HG03196 (cell line): ENCODE measurements around the gene PRKCA.

Experiments used
- ATAC-seq: cut with Tn5 transposase; IDR thresholded peaks from one replicate; pipeline ENCODE4 v1.9.1; 2021; ENCODE audit not compliant: unreplicated experiment

The PRKCA gene

DNA sequence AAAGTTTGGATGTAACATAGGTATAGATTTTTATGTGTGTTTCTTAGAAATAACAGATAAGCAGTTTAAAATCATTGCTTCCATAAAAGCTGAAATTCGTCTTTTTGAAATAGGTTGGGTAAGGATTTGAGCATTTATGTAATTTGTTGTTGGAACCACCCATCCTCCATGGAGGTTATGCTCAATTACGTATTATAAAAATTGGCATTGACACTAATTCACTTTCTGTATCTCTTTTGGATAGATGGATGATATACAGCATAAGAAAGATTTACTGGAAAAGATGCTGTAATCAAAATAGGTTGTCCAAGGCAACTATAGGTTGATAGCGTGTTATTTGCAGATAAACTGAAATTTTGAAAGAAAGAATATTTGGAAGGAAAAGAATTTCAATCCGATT lies 105.5 kb downstream of the PRKCA start:
- ATAC-seq, result no peak

DNA sequence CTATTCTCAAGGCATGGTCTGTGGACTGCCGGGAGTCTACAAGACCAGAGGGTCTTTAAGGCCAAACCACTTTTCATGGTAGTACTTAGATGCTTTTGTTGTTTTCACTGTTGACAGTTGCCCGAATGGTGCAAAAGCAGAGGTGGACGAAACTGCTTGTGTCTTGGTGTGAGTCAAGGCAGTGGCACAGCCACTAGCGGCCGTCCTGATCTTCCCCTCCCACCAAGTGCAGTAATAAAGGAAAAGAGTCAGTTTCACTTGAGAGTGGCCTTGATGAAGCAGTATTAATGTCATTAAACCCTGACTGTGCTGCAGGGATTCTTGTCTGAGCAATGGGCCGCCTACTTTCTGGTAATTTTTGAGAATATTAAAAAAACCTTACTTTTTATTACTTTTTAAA lies 109.1 kb downstream of the PRKCA start:
- no peak for ATAC-seq

DNA sequence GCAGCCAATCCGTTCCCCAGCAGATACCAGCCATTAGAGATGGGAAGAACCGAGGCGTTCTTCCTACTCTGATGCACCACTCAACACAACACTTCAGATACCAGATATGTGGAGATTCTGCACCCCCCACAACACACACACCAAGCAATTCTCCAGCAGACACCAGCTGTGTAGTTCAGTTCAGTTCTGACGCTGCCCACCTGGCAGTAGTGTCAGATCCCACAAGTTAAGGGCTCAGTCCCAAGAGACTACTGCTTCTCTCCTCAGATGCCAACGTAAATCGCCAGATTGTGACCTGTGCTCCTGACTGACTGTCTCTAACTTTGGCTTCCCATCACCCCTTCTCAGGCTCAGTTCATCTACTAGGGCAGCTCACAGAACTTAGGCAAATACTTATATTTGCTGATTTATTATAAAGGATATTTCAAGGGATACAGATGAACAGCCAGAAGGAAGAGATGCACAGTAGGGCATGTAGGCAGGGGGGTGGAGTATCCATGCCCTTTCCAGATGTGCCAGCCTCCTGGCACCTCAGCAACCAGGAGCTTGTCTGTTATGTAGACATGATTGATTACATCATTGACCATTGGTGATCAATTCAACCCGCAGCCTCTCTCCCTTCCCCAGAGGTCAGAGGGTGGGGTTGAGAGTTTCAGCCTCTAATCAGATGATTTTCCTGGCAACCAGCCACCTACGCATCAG lies 110.6 kb downstream of the PRKCA start:
- no peak for ATAC-seq

GRCh38 chr17:66413559-66414520 lies 111.4 kb downstream of the PRKCA start:
- ATAC-seq, result no peak

GRCh38 chr17:66414561-66415175 lies 112.3 kb downstream of the PRKCA start:
- no peak for ATAC-seq

DNA sequence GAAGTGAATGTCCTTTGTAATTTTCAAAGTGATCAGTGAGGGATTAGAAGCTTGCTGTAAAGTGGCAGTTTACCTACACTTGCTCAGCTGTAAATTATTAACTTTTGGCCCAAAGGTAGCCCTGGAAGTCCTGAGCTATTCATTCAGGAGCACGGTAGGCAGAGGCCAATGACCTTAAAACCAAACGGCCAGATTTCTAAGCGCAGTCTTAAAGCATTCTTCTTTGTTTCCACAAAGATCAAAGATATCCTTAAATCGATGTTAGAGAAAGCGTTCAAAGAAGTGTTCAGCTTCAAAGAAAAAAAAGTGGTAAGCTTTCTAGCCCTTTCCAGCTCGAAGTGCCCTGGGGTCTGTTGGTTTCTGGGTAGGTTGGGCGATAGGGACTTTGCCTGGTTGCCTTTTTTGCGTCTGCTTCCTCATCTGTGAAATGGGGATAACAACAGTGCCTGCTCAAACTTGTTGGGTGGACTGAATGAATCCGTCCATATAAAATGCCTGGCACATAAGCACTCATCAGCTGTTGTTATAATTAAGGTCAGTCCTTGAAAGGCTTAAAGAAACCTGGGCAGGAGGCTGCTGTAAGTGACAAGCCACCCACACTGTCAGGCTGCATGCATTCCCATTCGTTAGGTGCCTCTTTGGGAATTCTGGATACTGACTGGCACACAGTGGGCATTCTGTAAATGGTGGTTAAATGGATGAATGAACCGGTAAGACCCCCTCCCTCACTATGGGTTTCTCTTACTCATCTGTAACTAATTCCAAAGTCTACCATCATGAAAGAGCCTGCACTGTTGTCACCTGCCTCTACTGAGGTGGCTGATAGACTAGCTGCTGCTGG lies 113.2 kb downstream of the PRKCA start:
- no peak for ATAC-seq

GRCh38 chr17:66416207-66416940 lies 114.0 kb downstream of the PRKCA start:
- no peak for ATAC-seq

DNA sequence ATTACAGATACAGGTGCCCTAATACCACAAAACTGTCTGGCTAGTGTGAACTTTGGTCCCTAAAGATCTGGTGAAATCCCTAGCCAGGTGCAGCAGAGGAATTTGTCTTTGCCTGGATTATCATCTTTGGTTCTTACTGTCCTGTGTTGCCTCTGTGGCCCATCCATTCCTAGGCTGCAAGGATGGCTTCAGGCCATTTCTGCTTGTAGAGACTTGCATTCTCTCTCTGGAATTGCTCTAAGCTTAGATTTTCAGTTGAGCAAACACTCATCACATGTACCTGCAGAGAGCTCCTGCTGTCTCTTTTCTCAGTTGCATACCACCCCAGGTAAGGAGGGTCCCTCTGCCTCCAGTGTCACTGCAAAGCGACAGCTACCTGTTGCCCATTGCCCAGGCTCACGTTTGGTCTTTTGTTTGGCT lies 114.9 kb downstream of the PRKCA start:
- no peak for ATAC-seq

DNA sequence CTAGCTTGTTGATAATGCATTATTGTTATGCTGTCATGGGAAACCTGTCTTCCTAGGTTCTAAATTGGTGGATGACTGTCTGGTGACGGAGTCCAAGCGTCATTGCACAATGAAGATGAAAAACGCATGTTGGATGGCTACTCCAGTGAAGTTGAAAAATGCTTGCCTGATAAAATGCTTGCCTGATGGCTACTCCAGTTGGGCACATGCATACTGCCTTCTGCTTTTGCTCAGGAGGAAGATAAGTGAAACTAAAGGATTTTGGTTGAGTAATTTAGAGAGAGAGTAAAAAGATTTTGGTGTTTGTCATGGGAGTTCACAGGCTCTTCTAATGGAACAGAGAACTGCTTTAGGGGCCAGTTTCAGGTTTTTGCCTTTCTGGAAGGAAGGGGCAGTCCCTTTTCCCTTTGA lies 118.6 kb downstream of the PRKCA start:
- ATAC-seq, result no peak

GRCh38 chr17:66422186-66422585 lies 119.8 kb downstream of the PRKCA start:
- no peak for ATAC-seq

DNA sequence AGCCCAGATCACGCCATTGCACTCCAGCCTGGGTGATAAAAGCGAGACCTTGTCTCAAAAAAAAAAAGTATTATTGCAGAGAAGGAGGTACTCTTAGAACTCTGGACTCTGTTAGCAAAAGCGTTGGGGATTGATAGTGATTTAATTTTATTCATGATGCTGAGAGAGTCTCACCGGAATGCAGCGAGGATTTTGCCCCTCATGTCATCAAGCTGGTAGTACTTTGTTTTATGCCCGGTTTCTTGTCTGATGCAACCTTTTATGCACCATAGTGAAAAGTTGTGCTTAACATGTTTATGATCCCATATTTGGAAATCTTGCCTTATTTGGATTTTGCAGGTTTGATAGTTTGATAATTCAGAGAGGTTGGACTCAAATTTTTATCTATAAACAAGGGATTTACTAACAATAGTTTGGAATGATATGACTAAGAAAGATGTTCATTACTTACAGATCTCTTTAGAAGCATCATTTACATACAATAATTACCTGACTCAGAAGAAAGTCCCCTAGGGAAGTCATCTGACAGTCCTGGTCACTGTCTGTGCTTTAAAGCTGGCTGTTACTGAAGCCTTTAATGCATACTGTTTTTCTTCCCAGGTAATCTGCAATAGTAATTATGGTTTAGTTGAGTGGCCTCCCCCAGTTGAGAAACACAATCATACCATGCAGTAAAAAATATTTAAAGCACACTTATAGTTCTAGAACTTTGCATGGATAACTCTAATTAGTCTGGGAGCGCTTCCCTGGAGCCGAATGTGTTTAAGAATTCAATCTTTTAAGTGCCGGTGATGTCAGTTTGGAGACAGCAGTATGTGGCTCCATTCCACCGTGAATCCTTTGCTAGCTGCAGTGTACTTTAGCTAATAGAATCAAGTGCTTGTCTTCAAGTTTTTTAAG lies 120.9 kb downstream of the PRKCA start:
- ATAC-seq, result no peak

- no peak for ATAC-seq
These were observed 123.5 kb downstream of the PRKCA start for GRCh38 chr17:66425756-66426396.

DNA sequence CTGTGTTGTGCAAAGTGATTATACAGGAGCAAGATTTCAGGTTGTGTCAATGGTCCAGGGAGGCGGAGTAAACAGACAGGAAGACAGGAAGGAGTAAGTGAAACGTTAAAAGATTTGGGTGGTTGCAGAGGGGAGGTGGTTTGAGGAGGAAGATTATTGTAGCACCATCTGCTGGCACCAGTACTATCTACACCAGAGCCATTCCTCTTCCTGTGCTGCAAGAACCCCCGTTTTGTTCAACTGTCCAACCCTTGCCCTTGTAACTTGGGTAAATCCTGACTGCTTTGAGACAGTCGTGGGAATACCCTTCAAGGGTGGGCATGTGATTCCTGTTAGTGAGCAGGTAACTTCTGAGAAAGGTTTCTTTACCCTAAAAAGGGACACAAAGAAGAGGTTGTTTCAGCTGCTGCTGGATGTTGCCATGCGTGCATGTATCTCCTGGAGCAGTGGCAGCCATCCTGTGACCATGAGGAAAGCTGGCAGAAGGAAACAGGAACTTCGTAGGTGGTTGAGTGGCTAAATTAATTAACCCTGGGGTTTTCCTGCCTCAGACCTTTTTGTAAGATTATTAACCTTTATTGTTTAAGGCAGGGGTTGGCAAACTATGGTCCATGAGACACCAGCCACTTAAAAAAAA lies 124.1 kb downstream of the PRKCA start:
- no peak for ATAC-seq

GRCh38 chr17:66427134-66427533 lies 124.7 kb downstream of the PRKCA start:
- ATAC-seq, result no peak

DNA sequence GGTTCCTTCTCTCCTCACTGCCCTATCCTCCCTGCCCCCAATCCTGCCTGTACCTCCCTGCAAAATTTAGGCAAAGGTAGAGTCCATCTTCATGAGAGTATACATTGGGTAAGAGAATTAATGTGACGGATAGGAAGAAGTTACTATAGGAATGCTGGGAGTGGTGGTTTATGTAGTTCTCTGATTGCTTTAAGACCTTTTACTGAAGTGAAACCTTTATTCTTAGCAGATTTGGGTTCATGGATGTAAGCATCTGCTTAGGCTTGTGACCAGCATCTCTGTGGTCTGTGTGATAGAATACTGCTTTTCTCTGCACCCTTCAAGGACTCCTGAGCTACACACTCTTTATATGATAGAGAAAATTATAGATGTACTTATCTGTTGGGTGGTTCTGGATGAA lies 127.3 kb downstream of the PRKCA start:
- no peak for ATAC-seq

DNA sequence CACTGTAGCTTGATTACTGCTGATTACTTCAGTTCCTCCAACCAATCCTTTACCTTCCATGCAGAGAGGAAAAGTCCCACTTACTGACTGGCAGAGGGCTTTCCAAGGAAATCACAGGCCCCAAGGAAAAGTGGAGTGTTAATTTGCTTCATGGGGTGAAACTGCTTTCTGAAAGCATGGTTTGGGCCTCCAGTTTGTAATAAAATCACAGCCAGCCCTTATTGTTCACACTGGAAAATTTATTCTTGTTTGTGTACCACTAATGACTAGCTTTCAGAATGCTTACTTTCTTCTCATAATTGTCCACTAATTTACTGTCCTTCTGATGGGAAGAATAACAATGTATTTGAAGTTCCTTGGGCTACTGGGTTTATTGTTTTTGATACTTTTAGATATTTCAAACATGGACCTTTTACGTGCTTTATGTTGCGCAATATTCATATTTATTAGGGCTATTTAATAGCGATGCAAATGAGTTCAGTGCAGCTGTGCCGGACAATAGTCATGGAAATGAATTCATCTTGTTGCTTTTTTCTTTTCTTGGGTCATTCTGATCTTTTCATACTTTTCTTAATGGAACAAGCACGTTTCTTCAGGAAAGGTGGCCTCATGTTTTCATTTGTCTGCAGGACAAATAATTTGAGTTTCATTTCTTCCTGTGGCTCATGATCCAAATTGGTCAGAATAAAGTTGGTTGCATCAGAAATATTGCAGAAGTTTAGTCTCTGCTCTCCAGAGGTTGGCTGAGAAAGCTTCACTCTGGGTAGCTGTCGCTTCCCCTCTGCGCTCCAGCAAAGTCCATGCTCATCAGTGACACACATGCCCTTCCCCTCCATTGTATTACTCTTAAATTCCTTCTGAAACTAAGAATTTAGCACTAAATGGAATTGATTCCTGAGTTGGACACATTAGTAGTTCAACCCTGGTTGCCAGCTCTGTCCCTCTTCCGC lies 128.7 kb downstream of the PRKCA start:
- ATAC-seq, result no peak

GRCh38 chr17:66431910-66432309 lies 129.5 kb downstream of the PRKCA start:
- ATAC-seq, result no peak
